Anterior cingulate cortex (tissue), 58 donors: ENCODE measurements around the gene EDN3.

ENCODE experiments used
- DNase-seq, 58 donors: peaks; one replicate each; lab custom pipeline; 2025; lab: John Stamatoyannopoulos, UW

Gene EDN3

DNA sequence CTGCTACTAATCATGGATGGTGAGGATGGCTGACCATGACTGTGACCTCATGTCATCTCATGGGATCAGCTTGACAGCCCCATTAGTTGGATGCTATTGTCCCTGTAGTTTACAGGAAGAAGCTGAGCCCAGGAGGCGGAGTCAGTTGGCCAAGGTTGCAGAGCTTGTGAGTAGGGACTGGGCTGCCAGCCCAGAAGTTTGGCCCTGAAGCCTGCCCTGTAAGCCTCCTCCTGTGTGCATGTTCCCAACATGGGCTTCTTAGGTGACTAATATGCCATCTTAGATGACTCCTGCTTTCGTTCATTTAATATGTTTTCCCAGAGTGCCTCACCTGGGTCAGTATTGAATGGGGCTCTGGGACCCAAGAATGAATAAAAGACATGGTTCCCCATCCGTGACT lies 6.9 kb downstream of the EDN3 start:
- DNase-seq = no peak

- no peak for DNase-seq
Measured at GRCh38 chr20:59308493-59309201, 8.2 kb downstream of the EDN3 start.

- DNase-seq = no peak
Measured at GRCh38 chr20:59309218-59309617, 8.8 kb downstream of the EDN3 start.

- no peak for DNase-seq
Measured at GRCh38 chr20:59314997-59315396, 14.6 kb downstream of the EDN3 start.

DNA sequence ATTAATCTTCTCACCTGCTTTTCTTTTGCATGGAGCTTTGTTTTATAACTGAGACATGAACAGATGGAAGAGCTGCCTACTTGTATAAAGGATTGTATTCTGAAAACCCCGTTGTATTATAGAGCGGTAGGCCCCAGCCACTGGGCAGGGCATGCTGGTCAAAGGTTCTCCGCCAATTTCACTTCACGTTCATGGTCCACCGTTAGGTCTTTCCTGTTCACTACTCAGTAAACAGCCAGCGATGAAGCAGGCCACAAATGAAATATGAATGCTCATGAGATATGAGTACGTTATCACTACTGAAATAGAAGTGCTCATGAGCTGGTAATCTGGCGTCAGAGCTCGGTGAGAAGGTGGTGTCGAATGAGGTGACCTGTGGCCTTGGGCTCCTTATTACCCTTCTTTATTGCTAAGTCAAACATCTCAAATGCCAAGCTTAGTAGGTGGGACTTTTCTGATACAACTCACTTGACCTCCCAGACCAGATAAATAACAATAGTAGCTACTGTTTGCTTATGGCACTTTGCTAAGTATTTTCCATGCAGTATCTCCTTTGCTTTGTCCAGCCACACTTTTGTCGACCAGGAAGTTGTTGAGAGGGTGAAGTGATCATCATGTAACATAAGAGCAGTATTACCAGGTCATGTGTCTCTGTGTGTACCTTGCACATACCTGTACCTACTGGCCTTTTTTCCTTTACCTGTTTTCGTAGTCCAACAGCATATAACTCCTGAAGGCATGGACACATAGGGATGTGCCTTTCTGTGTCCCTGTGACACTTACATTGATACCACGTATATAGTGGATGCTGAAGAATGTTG lies 16.7 kb downstream of the EDN3 start:
- no peak for DNase-seq

DNA sequence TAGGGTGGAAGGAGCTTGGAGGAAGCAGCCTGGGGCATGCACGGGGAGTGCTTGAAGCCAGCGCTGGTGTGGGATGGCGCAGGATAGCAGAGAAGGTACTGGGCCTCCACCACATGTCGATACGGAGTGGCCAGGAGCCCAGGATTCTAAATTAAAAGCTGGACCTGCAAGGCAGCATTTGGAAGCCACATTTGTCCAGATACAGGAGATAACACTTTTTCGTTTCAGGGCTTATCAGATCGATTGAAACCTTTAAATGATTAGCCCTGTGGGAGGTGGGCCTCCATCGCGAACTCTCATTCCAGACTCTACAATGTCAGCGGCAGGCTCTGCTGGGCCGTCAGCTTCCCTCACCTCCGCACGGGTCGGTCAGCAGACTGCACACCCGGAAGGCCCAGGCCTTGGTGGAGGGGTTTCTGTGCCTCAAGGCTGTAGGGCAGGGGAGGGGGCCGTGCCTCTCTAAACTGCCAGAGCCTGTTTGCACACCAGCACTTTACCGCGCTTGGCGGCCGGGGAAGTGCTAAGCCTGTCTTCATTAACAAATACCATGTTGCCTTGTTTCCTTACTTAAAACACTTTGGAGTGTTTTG lies 17.9 kb downstream of the EDN3 start:
- no peak for DNase-seq

DNA sequence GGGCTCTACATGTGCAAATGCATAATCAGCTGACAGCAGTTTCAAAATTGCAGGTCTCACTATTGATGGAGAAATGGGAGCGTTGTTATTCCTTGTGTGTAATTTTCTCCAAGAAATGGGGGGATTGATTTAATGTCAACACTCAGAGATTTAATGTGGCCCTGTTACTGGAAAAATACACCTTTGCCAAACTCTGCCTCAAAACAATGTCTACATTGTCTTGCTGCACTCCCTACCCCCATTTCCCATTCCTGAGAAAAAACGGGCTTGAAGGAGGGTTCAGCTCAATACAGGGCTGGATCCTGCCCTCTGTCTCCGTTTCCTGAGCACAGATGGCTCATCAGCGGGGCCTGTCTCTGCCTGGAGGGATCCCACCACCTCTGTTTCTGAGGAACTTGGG lies 18.4 kb downstream of the EDN3 start:
- DNase-seq = no peak

- no peak for DNase-seq
Measured at GRCh38 chr20:59320426-59320825, 20.0 kb downstream of the EDN3 start.

- no peak for DNase-seq
Measured at GRCh38 chr20:59320854-59321647, 20.6 kb downstream of the EDN3 start.

DNA sequence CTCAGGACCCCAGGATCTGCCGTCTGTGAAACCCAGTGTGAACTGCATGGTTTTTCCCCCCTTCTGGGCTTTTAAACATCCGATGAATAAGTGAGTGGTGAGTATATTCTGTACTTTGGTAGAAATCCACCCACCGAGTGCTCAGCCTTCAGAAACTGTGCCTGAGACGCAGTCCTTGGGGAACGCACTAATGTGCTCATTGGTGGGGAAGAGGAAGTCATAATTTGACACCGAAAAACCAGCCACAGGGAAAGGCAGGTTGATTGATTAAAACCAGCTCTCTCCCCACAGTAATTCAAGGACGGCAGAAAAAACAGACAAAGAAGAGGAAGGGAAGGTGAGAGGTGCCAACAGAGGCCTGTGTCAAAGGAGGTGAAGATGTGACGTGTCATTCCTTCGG lies 21.7 kb downstream of the EDN3 start:
- DNase-seq = peak in 4 of 58 donors; percentile 1 to 13 (median 4)

- DNase-seq = peak in 17 of 58 donors; percentile 1 to 54 (median 12)
Measured at GRCh38 chr20:59322585-59323454, 22.4 kb downstream of the EDN3 start.

DNA sequence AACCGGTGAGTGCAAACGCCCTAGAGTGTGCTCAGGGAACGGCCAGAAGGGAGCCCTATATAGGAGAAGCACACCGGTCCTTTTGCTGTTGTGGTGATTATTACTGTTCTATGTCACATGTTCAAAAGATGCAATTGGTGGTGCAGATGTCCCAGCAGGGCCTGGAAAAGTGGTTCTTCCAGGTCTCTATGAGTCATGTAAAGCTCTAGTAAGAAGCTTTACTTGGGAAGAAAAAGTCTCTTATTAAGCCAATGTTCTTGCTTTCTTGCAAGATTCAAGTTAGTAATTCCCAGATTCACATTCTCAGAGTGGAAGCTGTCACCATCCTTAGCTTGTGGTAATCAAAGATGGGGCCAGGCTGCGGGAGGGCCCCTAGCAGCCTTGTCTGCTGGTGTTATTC lies 23.3 kb downstream of the EDN3 start:
- DNase-seq = no peak

- no peak for DNase-seq
Measured at GRCh38 chr20:59324521-59325141, 24.2 kb downstream of the EDN3 start.

- DNase-seq = no peak
Measured at GRCh38 chr20:59325142-59325523, 24.7 kb downstream of the EDN3 start.

DNA sequence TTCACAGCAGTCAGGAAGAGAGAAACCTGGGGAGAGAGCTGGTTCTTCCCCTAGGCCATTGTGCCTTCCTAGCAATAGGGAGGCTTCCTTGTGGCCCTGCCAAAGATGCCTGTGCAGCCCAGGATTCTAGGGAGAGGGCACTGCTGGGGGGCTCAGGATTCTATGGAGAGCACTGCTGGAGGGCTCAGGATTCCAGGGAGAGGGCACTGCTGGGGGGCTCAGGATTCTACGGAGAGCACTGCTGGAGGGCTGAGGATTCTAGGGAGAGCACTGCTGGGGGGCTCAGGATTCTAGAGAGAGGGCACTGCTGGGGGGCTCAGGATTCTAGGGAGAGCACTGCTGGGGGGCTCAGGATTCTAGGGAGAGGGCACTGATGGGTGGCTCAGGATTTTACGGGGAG lies 25.8 kb downstream of the EDN3 start:
- no peak for DNase-seq

GRCh38 chr20:59328071-59328470 lies 27.7 kb downstream of the EDN3 start:
- no peak for DNase-seq

DNA sequence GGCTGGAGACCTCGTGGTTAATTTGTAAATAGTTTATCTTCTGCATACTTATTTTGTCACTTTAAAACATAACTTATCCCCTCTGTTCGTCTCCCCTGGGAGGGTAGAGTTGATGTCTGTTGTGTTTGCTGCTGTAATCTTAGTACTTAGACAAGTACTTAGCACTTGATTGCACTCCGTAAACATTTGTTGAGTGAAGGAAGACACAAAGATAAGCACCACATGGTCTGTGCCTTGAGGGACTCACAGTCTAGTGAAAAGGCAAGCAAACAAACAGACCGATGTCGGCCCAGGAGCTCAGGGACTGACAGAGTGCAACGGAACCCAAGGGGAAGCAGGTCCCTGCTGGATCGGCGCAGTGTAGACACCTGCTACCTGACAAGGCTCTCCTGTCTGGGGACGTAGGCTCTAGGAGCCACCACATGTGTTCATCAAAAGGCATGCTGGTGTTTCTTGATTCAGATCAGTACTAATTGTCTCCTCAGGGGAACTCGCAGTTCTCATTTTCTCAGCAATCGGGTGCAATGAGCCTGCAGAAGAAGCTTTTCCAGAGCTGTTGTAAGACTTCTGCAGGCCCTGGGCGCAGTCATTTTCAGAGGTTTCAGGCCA lies 31.4 kb downstream of the EDN3 start:
- no peak for DNase-seq

DNA sequence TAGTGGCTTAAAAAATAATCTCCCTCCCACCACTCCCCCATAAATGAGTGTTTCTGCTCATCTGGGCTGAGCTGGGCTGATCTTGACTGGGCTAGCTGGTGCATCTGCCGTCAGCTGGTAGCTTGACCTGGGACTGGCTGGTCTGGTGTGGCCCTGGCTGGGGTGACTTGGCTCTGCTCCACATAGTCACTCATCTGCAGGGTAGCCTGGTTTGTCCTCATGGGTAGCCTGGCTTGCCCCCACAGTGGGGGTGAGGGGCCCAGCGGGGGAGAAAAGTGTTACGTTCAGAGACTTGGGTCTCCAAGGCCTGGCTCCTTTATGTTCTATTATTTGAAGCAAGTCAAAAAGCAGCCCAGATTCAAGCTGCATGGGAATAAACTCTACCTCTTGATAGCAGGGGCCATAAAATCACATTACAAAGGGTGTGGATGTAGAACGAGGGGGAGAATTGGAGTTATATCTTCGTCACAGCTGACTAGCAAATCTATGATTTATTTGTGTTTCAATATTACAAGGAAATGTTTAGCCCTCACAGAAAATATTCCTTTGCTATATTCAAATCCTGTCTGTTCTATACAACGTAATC lies 32.9 kb downstream of the EDN3 start:
- DNase-seq = no peak

DNA sequence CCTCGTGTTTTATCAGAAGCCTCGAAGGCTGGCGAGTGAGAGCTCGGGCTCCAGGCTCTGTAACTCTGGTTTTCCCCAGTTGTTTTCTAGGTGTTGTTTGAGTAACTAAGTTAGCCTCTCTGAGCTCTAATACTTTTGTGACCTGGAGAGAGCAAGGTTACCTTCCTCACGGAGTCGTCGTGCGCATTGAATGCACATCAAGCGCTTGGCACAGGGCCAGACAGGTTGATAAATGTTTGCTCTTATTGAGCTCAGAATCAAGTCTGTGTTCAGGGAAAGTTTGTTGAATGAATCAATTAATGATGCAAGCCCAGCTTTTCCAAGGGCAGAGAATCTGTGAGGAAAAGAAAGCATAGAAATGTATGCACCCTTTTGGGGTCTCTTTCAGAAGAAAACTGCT lies 33.5 kb downstream of the EDN3 start:
- no peak for DNase-seq
